HUDEP-2 (cell line): ENCODE results near the gene ITPR2.

ENCODE experiments used
- DNase-seq, 76 experiments: peaks; one replicate each; lab custom pipeline; 2025; ENCODE audit not compliant: unreplicated experiment in 76 of 76; lab: John Stamatoyannopoulos, UW

Gene ITPR2

DNA sequence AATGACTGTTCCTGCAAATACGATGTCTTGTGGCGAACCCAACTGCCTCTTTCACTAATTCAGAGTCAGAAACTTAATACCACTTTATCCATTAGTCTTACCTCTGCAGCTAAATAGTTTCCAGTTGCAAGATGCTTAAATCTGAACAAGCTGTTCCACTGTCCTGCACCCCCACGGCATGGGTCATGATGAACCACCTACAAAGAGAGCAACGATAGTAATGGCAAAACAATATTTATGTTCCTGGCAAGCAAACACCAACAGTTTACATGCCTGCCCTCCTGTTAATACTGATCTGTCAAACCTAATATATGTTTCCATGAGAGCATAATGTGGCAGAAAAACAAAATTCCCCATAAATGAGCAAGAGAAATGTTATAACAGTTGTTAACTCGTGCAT is 121.9 kb downstream of the ITPR2 start:
- no peak for DNase-seq

DNA sequence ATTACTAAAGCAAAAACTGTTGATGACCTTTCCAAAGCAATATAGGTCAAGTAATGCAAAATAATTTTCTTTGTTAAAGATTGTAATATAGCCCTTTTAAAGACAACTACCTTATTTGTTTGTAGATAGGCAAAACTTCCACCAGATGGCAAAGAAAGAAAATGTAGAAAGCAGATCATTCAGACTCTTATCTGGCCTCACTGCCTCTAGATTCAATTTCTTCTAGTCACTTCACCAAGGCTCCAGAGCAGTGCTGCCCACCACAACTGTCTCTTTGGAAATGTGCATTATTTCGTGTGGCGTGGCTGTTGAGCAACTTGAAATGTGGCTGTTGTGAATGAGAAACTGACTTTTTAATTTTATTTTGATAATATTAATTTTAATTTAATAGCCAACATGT is 127.1 kb downstream of the ITPR2 start:
- DNase-seq: no peak

DNA sequence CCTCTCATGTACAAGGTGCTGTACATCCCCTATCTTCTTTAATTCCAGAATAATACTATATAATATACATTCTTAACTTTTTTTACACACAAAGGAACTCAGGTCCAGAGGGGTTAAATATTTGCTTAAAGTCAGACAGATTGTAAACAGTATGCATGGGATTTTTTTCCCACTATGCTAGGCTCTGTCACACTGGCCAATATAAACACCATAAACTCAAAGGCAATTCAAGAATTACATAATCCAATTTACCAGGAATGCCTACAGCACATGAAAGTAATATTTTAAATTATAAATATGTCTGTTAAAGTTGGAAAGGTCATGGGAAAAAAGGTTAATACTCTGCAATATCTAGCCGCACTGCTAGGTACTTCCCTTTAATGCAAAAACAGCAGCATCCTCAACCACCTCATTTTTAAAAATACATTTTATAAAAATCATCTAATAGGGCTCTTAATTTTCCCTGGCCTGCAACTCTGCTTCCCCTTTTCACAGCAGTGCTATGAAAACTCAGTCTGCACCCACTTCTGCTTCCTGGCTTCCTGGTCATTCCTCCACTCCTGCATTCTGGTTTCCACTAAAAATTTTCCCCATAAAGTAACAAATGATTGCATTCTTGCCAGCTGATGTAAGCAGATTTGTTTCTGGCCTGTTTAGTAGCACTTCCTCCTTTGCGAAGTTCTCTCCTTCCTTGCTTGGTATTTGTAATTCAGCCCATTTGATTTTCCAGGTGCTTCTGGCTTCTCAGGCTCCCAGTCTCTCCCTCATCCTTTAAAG is 128.1 kb downstream of the ITPR2 start:
- DNase-seq: no peak

DNA sequence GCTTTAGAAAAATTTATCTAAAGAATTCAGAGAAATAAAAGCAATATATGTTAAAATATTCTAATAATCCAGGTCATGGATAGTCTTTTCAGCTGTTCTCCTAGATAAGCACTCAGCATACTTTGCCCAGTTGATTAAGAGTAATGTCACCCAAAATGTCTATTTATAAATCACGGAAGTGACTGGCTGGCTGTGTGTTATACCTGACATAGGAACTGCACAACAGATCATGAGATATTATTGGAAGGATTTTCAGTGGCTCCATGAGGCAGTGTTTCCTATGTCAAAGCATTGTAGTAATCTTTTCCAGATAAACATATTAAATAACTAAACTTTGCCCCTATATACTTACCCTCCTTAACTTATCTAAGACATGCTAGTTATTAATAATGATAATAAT is 128.8 kb downstream of the ITPR2 start:
- DNase-seq: no peak

DNA sequence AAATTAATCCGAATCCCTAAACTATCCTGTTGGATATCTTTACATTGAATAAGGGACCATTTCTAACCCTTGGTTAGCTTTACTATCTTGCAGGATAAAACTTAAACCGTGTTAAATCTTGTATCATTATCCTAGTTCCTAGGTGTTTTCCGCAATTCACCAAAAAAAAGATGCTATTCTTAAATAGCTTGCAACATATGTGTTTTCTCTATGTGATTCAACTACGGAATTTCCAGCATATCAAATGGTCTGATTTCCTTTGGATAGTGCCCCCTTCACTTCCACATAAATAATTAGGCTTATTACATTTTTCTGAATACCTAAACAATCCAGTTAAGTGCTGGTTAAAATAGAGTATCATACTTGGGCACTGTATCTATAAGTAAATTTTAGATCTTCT is 130.3 kb downstream of the ITPR2 start:
- no peak for DNase-seq

DNA sequence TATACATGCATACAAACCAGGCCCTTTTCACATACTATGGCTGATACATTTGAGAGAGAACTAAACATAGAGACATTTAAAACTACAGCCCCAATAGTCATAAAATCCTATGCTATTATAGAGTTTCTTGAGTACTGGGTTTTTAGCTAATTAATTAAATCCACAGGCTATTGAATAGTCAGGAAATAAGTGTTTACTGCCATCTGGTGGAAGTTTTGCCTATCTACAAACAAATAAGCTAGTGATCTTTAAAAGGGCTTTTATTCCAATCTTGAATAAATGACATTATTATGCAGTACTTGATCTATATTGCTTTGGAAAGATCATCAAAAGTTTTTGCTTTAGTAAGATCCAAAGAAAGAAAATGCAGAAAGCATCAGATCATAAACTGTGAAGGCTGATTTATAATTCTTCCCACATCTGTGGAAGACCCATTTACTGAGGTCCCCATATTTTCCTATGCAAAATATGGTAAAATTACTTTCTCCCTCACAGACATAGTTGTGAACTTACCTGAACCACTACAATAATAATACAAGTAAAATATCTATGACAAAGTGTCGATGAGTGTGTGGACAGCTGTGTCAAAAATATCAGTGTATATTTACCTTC is 131.3 kb downstream of the ITPR2 start:
- peak in 11 of 76 experiments; percentile 6 to 29 (median 19) for DNase-seq

DNA sequence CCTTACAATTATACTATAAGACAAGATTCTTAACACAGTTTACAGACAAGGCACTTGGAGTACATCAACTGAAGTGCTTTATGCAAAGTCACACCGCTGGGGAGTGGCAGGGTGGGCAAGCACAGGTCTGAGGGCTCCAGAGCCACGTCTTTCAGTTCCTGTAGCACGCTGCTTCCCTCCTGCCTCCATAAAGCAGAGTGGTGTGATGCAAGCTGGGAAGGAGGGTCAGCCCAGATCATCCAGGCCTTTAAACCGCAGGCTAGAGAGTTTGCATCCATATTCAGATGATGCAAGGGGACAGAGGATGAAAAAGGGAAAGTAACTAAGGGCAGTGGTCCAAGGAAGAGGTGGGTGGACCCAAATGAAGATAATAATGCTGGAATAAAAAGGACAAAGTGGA is 132.6 kb downstream of the ITPR2 start:
- DNase-seq: no peak

DNA sequence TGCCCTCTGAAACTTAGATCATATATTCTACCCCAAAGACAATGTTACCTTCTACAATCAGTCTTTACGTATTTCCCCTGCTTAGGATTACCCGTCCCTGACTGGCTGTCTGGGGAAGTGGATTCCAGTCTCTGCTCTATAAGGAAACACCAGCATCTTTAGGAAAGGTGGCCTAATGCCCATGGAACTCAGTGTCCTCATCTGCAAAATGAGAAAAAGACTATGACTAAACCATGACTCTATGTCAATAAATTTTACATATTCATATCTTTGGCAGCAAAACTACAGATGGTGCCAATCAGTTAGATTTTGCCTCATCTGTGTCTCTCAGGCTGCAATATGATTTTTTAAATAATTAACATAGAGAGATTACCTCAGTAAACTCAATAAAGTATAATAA is 133.8 kb downstream of the ITPR2 start:
- DNase-seq: no peak

DNA sequence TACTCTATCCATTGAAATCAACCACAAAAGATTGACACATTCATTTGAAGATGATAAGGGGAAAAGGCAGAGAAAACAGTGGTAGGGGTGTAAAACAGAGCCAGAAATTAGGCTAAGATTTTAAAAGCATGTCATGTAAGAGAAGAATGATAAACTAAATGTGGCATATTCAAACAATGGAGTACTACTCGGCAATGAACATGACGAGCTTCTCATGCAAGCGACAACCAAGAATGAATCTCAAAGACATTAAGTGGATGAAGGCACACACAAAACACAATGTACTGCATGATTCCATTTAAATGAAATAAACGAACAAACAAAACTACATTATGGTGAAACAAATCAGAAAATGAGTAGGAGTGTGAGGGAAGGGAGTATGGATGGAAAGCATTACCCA is 134.8 kb downstream of the ITPR2 start:
- no peak for DNase-seq

DNA sequence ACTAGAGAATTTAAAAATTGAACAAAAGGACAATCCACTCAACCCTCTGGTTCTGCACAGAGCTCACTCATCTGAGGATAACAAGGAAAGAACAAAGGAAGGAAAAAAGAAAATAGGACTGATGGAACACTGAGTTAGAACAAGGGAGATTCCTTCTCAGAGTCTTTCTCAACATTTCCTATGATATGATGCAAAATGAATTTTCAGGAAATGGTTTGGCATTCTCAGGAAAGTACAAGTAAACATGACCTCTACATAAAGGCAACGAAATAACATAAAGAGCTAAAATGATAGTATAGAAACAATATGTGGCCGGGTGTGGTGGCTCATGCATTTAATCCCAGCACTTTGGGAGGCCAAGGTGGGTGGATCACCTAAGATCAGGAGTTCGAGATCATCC is 135.8 kb downstream of the ITPR2 start:
- DNase-seq: no peak

DNA sequence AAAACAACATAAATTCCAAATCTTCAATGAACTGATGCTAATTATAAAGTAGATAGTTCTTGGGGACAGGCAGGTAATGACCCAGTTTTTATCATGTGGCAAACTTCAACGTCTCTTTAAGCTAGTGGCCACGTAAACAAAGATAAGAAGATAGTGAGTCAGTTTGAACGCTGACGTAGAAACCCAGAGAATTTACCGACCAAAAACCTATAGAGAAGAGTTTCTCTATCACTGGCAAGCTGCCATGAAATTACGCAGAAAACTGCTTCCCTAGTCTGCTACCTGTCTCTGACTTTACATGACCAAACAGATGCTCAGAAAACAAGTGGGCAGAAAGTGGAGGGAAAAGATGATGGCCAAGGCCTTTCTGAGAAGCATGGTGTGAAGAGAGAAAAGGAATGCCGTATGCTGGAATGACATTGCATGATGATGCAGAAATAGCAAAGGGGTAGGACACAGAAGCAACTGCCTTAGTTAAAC is 136.3 kb downstream of the ITPR2 start:
- peak in 6 of 76 experiments; percentile 3 to 50 (median 10) for DNase-seq

DNA sequence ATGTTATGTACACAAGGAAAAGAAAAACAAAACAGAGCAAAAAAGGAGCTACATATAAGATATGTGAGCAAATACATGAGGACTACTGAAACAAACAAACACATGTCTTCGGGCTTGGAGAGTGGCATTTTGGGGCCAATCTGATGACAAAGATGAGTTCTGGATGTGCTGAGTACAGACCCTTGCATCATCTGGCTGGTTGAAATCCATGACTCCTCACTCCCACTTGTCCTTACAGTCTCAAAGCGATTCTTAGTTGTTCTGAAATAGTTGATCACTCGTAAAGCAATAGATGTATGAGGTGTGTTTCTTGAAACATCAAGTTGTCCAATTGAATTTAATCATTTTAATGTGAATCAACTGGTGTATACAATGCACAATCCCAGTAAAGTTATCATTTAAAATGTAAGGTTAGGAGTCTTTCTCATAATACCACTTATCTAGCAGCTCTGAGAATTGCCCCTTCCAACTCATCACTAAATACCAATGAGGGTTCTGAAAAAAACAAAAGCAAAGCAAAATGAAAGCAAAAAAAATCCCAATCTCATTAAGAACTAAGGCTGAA is 136.9 kb downstream of the ITPR2 start:
- no peak for DNase-seq

DNA sequence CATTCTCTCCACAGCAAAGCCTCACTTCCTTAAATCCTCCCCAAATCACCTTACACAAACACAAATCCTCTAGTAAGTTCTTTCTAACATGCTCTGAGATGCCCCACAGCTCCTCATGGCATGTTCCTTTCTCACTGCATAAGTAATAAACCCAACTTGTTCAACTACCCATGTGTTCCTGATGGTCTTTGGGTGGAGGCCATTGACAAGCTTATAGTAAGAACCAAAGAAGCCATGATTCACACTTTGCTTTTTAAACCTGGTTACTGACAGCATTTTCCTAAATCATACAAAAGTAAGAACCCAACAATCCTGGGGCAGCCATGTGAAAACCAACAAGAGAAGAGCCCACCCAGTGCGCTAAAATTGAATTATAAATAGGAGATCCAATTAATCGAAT is 138.6 kb downstream of the ITPR2 start:
- DNase-seq: no peak

DNA sequence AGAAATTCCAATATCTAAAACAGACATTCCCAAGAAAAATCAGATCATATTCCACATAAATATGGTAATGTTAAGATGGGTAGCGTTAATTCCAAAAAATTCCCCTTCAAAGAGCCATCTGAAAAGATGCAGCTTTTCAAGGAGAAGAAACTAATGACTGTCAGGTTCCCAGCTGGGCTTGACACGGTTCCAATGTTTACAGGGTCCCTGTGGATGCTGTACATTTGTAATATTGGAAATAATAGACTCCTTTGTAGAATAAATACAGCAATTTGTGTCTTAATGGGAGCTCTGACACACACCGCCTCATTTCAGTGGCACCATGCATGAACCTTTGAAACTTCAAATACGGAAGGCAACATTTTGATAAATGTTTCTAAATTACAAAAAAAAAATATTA is 140.6 kb downstream of the ITPR2 start:
- no peak for DNase-seq

DNA sequence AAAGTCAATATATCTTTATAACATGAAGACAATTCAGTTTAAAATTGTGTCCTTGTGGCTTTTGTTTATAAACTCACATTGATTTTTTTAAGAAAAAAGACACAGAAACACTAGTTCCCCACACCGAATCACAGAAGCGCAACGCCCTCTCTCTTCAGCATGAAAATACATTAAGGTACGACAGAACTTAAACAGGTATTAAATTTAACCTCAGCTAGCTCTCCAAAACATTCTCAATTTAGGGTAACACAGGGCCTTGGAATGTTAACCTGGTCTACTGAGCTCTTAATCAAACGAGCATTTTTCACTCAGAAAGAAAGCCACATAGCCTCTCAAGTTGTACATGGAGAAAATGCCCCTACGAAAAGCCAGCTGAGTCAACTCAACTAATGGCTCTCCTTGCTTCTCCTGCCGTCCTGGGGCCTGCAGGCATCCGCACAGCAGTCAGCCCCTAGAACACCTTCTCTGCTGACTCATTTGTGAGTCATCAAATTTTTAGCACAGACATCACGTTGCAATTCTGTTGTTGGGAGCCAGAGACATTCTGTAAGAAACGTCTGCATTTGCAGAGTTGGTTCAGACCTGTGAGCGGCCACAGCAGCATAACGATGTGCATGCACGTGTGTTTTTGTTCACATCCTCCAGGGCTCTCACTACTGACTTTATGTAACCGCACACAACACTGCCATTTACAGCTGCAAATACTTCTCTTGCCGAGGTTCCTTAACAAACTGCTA is 141.6 kb downstream of the ITPR2 start:
- peak in 3 of 76 experiments; percentile 8 to 19 (median 10) for DNase-seq

DNA sequence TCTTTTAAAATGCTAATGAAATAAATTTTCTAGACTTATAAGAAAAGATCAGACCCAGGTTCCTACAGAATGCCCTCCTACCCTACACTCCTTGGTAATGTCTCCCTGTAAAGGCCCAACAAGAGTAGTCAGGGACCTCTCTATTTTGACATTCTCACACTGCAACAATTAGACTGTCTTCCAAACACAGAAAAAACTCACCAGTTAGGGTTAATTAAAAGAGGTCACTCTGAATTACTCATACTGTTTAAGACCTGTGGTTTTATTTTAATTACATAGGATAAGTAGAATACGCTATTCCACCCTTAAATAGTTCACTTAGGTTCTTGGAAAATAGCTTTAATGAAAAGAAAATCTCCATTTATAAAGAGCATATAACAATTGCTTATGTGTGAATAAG is 142.4 kb downstream of the ITPR2 start:
- DNase-seq: no peak

DNA sequence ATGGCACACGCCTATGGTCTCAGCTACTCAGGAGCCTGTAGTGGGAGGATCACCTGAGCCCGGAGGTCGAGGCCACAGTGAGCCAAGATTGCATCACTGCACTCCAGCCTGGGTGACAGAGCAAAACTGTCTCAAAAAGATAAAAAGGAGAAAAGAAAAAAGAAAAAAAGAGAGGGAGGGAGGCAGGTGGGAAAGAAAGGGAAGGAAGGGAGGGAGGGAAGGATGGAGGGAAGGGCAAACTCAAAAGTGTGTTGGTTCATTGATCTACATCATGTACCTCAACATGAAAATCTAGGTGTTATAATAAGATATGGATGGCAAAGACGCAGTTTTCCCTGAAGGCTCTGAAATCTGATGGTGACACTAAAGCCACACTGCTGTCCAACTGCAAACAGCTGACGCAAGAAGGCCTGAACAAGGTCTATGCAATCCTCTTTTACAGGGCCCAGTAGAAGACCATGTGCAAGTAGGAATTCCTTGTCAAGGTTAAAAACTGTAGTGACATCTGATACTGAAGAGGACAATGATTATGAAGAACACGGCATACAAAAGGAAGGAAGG is 143.6 kb downstream of the ITPR2 start:
- no peak for DNase-seq

DNA sequence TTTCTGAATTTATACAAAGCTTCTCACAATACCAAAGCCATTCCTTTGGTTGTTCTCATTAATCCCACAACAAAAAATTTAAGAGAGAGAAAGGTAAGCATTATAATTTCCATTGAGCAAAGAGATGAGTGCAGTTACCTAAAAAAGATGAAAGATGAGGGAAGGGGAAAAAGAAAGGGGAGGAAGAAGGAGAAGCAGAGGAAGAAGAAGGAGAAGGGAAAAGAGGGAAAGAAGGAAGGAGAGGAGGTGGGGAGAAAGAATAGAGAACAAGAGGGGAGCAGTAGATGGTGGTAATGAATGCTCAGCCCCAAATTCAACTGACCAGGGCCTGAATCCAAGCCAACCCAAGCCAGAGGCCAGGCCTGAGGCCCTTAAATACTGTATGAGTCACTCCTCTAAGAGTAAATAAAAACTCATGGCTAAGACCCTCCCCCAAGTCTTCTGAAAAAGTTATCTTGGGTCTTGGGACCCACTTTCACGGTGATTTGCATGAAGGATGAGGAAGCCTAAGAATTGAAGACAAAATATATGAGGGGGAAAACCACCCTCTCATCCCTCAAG is 144.6 kb downstream of the ITPR2 start:
- no peak for DNase-seq

DNA sequence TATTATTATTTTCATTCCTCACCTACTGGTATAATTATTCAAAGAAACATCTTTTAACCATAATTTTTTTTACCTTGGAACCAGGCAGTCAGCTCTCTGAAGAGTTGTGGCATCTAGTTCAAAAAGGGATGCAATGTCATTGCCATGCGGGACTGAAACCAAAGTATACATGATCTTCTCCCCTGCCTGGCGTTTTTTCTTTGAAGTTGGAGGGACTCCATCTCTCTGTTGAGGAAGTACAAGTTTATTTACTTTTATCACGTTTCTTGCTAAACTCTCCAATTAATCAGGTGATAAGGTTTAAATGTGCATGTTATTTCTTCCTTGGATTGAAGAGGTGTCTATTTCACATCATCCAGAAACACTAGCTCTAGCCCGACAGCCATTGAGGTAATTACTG is 146.6 kb downstream of the ITPR2 start:
- no peak for DNase-seq

DNA sequence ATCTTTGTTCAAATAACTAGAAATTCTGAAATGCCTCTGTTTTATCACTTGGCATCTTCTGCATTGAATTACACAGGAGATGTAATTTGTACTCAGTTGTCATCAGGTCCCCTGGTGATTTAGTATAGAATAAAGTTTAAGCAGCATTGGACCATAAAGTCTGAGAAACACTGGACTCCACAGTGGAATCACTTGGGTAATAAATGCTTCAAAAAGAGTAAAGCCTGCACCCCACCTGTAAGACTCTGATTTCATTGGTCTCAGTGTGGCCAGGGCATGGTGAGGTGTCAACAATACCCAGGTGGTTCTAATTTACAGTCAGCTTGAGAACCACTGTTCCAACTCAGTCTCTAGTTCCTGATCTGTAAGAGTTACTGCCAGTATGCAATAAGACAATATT is 148.9 kb downstream of the ITPR2 start:
- DNase-seq: no peak

DNA sequence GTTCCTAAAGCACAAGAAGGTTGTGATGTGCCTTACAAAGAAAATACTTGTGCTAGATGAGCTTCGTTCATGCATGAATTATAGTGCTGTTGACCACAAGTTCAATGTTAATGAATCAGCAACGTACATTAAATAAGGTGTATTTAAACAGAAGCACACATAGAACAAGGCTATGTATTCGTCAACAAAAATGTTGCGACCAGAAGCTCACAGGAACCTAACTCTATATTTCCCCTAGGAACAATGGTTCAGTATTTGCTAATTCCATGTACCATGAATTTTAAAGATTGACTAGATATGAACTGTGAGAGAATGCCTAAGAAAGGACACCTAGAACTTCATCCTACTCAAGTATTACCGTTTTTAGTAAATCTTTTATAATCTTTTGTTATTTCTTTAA is 149.6 kb downstream of the ITPR2 start:
- DNase-seq: no peak
